Fibroblast of the conjunctiva (primary cell): ENCODE results near the gene ENOX2.
"Not testable (repeated sequence)": the region's sequence is repeated elsewhere in the genome, so short reads cannot be mapped to it uniquely, and the experiment has no call there.

Experiments used
- DNase-seq: peaks from one replicate; pipeline ENCODE4 v3.0.0-alpha.2; 2010; ENCODE audit warnings: low read depth

Gene ENOX2

DNA sequence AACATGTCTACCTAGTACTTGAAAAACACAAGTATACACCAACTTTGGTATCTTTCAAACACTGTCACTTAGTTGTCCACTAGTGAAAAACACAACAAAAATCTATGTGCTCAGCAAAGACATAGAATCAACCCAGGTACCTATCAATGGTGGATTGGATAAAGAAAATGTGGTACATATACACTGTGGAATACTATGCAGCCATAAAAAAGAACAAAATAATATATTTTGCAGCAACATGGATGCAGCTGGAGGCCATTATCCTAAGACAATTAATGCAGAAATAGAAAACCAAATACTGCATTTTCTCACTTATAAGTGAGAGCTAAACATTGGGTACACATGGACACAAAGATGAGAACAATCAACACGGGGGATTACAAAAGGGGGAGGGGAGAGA, 148.7 kb downstream of the ENOX2 start:
- no peak for DNase-seq

GRCh38 chrX:130746709-130747342, 156.2 kb downstream of the ENOX2 start:
- DNase-seq, result no peak

GRCh38 chrX:130746077-130746476, 156.9 kb downstream of the ENOX2 start:
- DNase-seq, result no peak

GRCh38 chrX:130741584-130741983, 161.4 kb downstream of the ENOX2 start:
- DNase-seq, result no peak

DNA sequence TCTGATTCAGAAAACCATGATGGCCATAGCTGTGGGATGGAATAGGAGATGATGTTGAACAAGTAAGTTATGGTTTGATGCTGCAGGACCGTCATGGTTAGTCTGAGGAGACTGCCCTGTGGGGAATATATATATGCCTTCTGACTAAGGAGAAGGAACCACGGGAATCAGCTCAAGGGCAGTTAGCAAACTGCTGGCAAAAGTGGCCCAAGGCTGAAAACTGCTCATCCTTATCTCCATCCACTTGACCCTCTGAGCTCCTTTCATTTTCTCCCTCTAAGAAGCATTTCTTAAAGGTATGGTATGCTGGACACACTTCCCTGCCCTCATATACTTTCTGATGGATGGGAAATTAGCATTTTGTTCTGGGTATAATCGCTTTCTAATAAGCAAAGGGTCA, 161.9 kb downstream of the ENOX2 start:
- DNase-seq, result no peak

DNA sequence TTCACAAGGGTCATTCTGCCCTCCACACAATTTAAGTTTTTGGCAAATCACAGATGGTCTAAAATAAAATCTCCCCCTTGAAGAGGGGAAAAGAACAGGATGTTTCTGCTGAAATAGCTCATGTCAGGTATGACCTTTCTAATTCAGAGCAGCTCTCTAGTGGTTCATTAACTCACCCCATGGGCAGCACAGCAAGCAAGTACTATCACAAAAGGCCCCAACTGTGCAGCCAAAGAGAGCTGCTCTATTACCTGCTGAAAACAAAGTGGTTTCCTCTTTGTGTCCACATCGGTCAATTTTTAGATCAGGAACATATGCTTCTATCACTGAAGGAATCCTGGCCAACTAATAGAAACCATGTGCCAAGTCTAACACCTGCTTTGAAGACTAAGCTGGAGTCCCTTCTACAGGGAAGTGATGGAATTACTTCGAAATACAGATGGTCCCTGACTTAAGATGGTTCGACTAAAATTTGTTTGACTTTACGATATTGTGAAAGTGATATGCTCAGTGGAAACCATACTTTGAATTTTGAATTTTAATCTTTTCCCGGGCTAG, 164.3 kb downstream of the ENOX2 start:
- no peak for DNase-seq

DNA sequence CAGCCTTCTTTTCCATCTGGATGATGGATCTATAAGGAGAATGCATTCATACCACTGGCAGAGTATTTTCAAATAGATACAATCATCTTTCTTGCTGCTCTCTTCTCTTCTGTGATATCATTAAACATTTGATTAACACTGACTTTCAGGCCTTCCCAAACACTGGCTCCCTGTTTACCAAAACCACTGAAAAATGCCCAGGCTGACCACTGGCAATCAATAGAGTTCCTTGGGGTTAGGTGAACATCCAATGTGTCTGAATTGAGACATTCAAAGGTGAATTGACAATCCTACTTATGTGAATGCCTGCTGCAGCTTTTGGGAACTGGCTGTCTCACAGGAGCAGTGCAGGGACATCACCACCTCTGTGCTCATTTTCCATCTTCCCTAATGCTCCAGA, 168.3 kb downstream of the ENOX2 start:
- no peak for DNase-seq

- DNase-seq, result no peak
These were observed 174.8 kb downstream of the ENOX2 start for GRCh38 chrX:130728208-130728607.

- DNase-seq, result no peak
These were observed 176.3 kb downstream of the ENOX2 start for GRCh38 chrX:130726661-130727060.

- no peak for DNase-seq
These were observed 177.5 kb downstream of the ENOX2 start for GRCh38 chrX:130725519-130725918.

- no peak for DNase-seq
These were observed 183.6 kb downstream of the ENOX2 start for GRCh38 chrX:130719413-130719812.

DNA sequence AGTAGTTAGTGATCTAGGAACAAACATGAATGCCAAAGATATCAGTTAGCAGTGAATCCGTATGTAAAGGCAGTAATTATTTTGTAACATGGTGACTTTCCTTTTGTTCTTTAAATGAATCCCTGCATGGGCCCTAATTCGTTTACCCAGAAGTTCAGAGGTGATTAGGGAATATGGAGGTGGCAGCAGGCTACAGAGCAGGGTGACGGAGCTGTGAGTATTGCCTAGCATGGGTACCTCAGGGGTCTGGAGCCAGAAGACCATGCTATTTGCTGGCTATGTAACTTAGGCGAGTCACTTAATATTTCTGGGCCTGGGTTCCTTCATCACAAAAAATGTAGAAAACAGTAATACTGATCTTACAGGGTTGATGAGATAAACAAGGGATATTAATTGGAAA, 184.9 kb downstream of the ENOX2 start:
- DNase-seq, result no peak

GRCh38 chrX:130716781-130717413, 186.1 kb downstream of the ENOX2 start:
- DNase-seq, result no peak

- no peak for DNase-seq
These were observed 186.7 kb downstream of the ENOX2 start for GRCh38 chrX:130716346-130716745.

DNA sequence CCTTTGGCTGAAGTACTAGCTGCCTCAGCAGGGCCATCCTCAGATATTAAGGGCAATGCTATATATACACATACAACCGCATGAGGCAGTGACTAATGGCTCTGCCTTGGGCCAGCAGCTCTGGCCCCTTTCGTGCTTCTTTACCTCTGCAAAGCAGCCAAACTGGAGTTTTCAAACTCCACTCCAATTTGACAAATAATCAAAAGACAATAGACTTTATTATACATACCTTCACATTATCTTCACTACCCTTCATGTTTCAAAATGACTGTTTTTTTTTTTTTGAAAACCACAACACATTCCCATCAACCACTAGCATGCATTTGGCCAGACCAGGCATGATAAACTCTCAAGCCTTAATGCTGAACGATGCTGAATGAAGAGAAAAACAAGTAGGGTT, 187.7 kb downstream of the ENOX2 start:
- DNase-seq, result no peak

DNA sequence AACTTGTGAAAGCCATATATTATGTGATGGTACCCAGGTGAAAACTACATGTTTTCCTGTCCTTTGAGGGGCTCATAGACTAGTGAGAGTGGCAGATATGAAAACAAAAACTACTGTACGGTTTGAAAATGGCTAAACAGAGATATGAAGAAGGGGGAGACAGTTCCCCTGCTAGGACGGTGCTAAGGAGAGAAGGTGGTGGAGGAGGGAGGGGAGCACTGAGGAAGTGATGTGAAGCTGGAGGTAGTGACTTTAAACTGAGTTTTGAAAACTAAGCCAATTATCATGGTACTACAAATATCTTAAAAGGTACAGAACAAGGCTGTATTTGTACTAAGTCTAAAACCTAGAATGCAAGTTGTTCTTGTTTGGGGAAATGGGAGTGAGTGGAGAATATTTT, 188.3 kb downstream of the ENOX2 start:
- DNase-seq, result no peak

DNA sequence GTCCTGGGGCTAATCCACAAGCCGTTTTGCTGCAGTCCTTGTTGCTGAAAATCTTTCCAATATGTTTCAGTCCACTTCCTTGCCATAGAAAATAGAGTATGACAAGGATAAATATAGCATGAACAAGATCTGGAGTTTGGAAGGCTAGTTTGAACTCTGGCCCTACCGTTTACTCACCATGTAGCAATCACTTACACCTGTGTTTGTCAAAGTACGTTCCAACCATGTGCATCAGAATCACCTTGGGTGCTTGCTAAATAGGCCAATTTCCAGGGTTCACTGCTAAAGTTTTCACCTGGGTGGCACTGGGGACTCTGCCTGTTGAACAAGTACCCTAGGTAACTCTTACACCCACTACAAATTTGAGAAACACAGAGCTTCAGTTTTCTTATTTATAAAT, 188.9 kb downstream of the ENOX2 start:
- DNase-seq, result no peak

DNA sequence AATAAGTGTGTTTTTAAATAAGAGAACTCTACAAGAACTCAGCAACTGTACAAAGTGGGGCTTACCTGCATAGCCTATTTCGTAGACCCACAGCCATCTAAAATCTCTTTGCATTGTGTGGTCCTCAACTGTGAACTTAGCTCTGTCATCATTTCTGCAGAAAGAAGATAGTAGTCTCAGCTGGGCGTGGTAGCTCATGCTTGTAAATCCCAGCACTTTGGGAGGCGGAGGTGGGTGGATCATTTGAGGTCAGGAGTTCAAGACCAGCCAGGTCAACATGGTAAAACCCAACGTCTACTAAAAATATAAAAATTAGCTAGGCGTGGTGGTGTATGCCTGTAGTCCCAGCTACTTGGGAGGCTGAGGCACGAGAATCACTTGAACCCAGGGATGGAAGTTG, 193.8 kb downstream of the ENOX2 start:
- not testable (repeated sequence) for DNase-seq

GRCh38 chrX:130705591-130705990, 197.4 kb downstream of the ENOX2 start:
- DNase-seq, result no peak

DNA sequence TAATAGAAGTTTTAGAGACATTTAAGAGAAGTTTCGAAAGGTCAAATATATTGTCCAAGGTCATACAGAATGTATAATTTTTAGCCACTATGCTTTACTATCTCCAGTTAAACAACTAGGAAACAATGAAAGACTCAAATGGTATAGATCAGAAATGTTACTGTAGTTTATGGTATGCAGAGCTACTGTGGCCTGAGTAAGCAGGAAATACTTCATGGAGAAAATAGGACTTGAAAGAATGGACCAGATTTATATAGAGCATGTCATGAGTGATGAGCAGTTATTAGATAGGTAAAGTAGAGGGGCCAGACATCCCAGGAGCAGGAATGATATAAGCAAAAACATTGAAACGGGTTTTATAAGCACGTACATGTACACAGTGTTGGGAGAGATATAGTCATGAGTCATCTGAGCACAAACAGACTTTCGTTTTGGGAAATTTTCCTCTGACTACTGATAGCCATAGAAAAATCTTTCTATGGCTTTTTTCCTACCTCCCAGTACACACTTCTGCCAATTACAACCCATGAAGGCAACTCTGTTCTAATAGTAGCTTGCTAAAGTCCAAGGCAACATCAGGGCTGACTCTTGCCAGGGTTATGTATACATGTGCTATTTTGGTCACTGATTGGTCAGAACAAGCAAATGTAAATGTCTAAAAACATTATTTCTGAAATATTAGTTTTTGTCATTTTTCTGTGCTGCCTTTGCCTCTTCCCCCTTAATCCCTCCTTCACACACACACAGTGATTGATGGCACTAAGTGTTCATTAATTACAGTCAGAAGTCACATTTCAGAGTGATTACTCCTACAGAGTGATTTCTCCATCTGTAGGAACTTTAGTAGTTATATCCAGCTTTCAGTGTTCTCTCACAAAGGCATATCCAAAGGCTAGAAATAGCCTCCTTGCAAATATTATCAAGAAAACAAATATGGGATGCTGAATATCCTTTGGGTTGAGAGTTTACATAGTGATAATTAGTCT, 198.7 kb downstream of the ENOX2 start:
- no peak for DNase-seq

GRCh38 chrX:130702867-130703707, 199.9 kb downstream of the ENOX2 start:
- no peak for DNase-seq

- DNase-seq, result no peak
These were observed 202.4 kb downstream of the ENOX2 start for GRCh38 chrX:130700629-130701028.
